ENCODE results near the gene CIRBP. TPM values are rescaled to one million over a fixed set of nuclear protein-coding genes. Genes with fewer than 3 reads are reported as not detected.

Gene CIRBP
- total RNA-seq, 1 donor from 2014 or later, result 184 TPM

DNA sequence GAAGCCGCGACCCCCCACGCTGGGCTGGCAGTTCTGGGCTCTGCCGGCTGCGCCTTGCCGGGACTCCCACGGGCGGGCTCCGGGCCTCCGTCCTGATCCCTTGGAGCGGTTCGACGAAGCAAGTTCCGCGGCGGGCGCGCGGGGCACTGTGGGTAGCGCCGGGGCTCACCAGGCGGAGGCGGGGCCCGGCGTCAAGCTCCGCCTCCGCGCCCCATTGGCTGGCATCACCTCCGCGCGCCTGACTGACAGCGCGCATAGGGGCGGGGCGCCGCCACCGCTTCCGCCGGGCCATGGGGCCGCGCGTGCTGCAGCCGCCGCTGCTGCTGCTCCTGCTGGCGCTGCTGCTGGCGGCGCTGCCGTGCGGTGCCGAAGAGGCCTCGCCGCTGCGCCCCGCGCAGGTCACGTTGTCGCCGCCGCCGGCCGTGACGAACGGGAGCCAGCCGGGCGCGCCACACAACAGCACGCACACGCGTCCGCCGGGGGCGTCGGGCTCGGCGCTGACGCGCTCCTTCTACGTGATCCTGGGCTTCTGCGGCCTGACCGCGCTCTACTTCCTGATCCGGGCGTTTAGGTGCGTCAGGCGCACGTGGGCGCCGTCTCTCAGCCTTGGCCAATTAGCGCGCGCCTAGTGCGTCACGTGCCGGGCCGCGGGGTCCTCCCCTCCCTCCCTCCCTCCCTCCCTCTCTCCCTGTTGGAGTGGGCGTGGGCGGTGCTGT, 6.3 kb downstream of the CIRBP start, which contains the start of gene FAM174C:
TSS of gene FAM174C (plus strand) at position 271 of the 716 bp plus-strand sequence. CDS start at position 291, 20 bp downstream.
- Mint-ChIP-seq H3K9me3 (ENCODE audit: unreplicated experiment) (no peaks in the 10 kb centered on the region), H3K36me3 (ENCODE audit: low read depth, unreplicated experiment) (peaks cover 17% of the 10 kb centered on the region), H3K27me3 (ENCODE audit: low read depth, unreplicated experiment) (no peaks in the 10 kb centered on the region), H3K4me1 (ENCODE audit: low read depth, unreplicated experiment) (peaks cover 24% of the 10 kb centered on the region), H3K27ac (ENCODE audit: unreplicated experiment) (peak within 1 kb of the TSS; percentile 53), H3K4me3 (ENCODE audit: unreplicated experiment) (peak within 1 kb of the TSS; percentile 78)
- H3K36me3 ChIP-seq (ENCODE audit: insufficient read depth, low read length), result peaks cover 26% of the 10 kb centered on the region
- H3K27me3 ChIP-seq (ENCODE audit: insufficient read depth, low read length), result no peaks in the 10 kb centered on the region
- H3K9ac ChIP-seq (ENCODE audit: low read length), result peak within 1 kb of the TSS; percentile 87
- FAIRE-seq (no peak), DNase-seq (ENCODE audit: low read depth) (peak; percentile 92)
- TF ChIP-seq, protein P1, sequence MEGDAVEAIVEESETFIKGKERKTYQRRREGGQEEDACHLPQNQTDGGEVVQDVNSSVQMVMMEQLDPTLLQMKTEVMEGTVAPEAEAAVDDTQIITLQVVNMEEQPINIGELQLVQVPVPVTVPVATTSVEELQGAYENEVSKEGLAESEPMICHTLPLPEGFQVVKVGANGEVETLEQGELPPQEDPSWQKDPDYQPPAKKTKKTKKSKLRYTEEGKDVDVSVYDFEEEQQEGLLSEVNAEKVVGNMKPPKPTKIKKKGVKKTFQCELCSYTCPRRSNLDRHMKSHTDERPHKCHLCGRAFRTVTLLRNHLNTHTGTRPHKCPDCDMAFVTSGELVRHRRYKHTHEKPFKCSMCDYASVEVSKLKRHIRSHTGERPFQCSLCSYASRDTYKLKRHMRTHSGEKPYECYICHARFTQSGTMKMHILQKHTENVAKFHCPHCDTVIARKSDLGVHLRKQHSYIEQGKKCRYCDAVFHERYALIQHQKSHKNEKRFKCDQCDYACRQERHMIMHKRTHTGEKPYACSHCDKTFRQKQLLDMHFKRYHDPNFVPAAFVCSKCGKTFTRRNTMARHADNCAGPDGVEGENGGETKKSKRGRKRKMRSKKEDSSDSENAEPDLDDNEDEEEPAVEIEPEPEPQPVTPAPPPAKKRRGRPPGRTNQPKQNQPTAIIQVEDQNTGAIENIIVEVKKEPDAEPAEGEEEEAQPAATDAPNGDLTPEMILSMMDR (IDR thresholded peaks at IDR 0.05; ENCODE audit: insufficient read depth, low read depth, low read length), result no peak
- no peak for TF ChIP-seq EZH2 (IDR thresholded peaks at IDR 0.05; ENCODE audit: insufficient read depth, low read length)
- peak within 1 kb of the TSS; percentile 96 for H3K4me2 ChIP-seq (ENCODE audit: low read length)
- peaks cover 60% of the 10 kb centered on the region for H3K79me2 ChIP-seq (ENCODE audit: insufficient read depth, low read length)
- H3K27ac ChIP-seq (ENCODE audit: low read depth, low read length), result peak within 1 kb of the TSS; percentile 92
- H4K20me1 ChIP-seq (ENCODE audit: insufficient read depth, low read length), result peaks cover 60% of the 10 kb centered on the region
- H3K4me3 ChIP-seq (ENCODE audit: insufficient read depth, low read depth, low read length), result peak within 1 kb of the TSS; percentile 61
- H2AFZ ChIP-seq (ENCODE audit: low read depth, low read length), result peak within 1 kb of the TSS; percentile 79
- H3K9me3 ChIP-seq (ENCODE audit: insufficient read depth, low read depth, low read length), result no peaks in the 10 kb centered on the region
- peaks cover 49% of the 10 kb centered on the region for H3K4me1 ChIP-seq (ENCODE audit: insufficient read depth, low read length)

DNA sequence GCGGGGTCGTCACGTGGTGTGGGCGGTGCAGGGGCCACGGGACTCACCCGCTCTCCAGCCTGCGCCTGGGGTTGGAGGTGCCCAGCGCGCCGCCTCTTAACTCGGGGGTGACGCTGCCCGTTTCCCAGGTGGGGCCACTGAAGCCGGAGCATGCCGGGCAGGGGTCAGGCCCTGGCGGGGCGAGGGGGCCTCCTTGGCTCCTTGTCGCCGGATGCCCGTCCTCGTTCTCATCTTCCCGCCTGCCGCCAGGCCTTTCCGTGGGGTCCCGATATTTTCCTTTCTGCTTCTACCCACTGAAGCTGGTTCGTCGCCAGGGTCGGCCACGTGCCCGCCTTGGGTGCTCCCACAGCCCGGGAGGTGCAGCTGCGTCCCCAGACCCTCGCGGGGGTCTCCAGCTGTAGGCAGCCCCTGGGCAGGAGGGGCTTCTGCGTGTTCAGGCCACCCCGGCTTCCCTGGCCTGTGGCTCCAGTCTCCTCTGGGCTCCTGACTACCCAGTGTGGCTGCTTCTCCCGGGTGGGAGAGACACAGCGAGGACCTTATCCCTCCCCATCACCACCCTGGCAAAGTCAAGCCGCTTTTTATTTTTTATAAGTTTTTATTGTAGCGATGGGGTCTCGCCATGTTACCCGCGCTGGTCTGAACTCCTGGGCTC, 7.0 kb downstream of the CIRBP start:
- no peaks in the 10 kb centered on the region for H3K27me3 Mint-ChIP-seq (ENCODE audit: low read depth, unreplicated experiment)
- Histone ChIP-seq H3K79me2 (ENCODE audit: insufficient read depth, low read length) (peaks cover 53% of the 10 kb centered on the region), H3K36me3 (ENCODE audit: insufficient read depth, low read length) (peaks cover 23% of the 10 kb centered on the region), H2AFZ (ENCODE audit: low read depth, low read length) (peak overlapping the region; percentile 37), H3K9ac (ENCODE audit: low read length) (peak overlapping the region; percentile 87), H3K27ac (ENCODE audit: low read depth, low read length) (peak overlapping the region; percentile 92), H3K27me3 (ENCODE audit: insufficient read depth, low read length) (no peaks in the 10 kb centered on the region), H4K20me1 (ENCODE audit: insufficient read depth, low read length) (peaks cover 54% of the 10 kb centered on the region), H3K4me2 (ENCODE audit: low read length) (peak overlapping the region; percentile 96), H3K4me3 (ENCODE audit: insufficient read depth, low read depth, low read length) (peak overlapping the region; percentile 61), H3K4me1 (ENCODE audit: insufficient read depth, low read length) (peaks cover 42% of the 10 kb centered on the region), H3K9me3 (ENCODE audit: insufficient read depth, low read depth, low read length) (no peaks in the 10 kb centered on the region)
- DNase-seq (ENCODE audit: low read depth) (no peak), FAIRE-seq (no peak)
- H3K9me3 Mint-ChIP-seq (ENCODE audit: unreplicated experiment), result no peaks in the 10 kb centered on the region
- TF ChIP-seq, protein P1 (IDR thresholded peaks at IDR 0.05; ENCODE audit: insufficient read depth, low read depth, low read length), result no peak
- no peak for TF ChIP-seq EZH2 (IDR thresholded peaks at IDR 0.05; ENCODE audit: insufficient read depth, low read length)
- no peak overlapping the region for H3K27ac Mint-ChIP-seq (ENCODE audit: unreplicated experiment)
- H3K4me1 Mint-ChIP-seq (ENCODE audit: low read depth, unreplicated experiment), result peaks cover 19% of the 10 kb centered on the region
- H3K4me3 Mint-ChIP-seq (ENCODE audit: unreplicated experiment), result peak overlapping the region; percentile 78
- peaks cover 17% of the 10 kb centered on the region for H3K36me3 Mint-ChIP-seq (ENCODE audit: low read depth, unreplicated experiment)

Measured in astrocyte (in vitro differentiated cells and primary cell).